Activated naive CD8-positive, alpha-beta T cell treated with anti-CD3 and anti-CD28 coated beads, Interleukin-2, amount 50 U/mL, for 24 hours (primary cell): ENCODE measurements around the gene GAL3ST1.
A peak's percentile ranks its signal among the peaks of the same experiment; 100 is the strongest.
"Not testable (repeated sequence)": the region's sequence is repeated elsewhere in the genome, so short reads cannot be mapped to it uniquely, and the experiment has no call there.

ENCODE experiments used
- ATAC-seq: fragments of 150-1000 bp; cut with Tn5 transposase; one replicate; pipeline ENCODE4 v1.10.0; 2021
- DNase-seq: peaks from one replicate; pipeline ENCODE4 v3.0.0; 2021
- H3K27ac Mint-ChIP-seq: one replicate; pipeline ENCODE4 v1.8.0; 2021; ENCODE audit warnings: mild to moderate bottlenecking, mixed read lengths
- H3K27me3 Mint-ChIP-seq: one replicate; pipeline ENCODE4 v1.8.0; 2021; ENCODE audit warnings: mixed read lengths
- H3K36me3 Mint-ChIP-seq: one replicate; pipeline ENCODE4 v1.8.0; 2021; ENCODE audit warnings: low read depth, mixed read lengths
- H3K4me1 Mint-ChIP-seq: one replicate; pipeline ENCODE4 v1.8.0; 2021; ENCODE audit warnings: mixed read lengths
- H3K4me3 Mint-ChIP-seq: one replicate; pipeline ENCODE4 v1.8.0; 2021; ENCODE audit warnings: mild to moderate bottlenecking, moderate library complexity, mixed read lengths
- H3K9me3 Mint-ChIP-seq: one replicate; pipeline ENCODE4 v1.8.0; 2021; ENCODE audit warnings: mixed read lengths

GAL3ST1 gene

GRCh38 chr22:30564045-30564760 lies 10.3 kb downstream of the GAL3ST1 start:
- no peaks in the 10 kb centered on the region for H3K36me3 Mint-ChIP-seq
- H3K27ac Mint-ChIP-seq: no peak overlapping the region
- DNase-seq (no peak), ATAC-seq (no peak)
- no peaks in the 10 kb centered on the region for H3K4me1 Mint-ChIP-seq
- H3K27me3 Mint-ChIP-seq: no peaks in the 10 kb centered on the region
- no peak overlapping the region for H3K4me3 Mint-ChIP-seq
- H3K9me3 Mint-ChIP-seq: no peaks in the 10 kb centered on the region

- Mint-ChIP-seq H3K4me1 (no peaks in the 10 kb centered on the region), H3K27me3 (no peaks in the 10 kb centered on the region), H3K27ac (no peak overlapping the region), H3K9me3 (no peaks in the 10 kb centered on the region), H3K36me3 (no peaks in the 10 kb centered on the region), H3K4me3 (no peak overlapping the region)
- DNase-seq (no peak), ATAC-seq (no peak)
Measured at GRCh38 chr22:30562366-30562765, 12.1 kb downstream of the GAL3ST1 start.

DNA sequence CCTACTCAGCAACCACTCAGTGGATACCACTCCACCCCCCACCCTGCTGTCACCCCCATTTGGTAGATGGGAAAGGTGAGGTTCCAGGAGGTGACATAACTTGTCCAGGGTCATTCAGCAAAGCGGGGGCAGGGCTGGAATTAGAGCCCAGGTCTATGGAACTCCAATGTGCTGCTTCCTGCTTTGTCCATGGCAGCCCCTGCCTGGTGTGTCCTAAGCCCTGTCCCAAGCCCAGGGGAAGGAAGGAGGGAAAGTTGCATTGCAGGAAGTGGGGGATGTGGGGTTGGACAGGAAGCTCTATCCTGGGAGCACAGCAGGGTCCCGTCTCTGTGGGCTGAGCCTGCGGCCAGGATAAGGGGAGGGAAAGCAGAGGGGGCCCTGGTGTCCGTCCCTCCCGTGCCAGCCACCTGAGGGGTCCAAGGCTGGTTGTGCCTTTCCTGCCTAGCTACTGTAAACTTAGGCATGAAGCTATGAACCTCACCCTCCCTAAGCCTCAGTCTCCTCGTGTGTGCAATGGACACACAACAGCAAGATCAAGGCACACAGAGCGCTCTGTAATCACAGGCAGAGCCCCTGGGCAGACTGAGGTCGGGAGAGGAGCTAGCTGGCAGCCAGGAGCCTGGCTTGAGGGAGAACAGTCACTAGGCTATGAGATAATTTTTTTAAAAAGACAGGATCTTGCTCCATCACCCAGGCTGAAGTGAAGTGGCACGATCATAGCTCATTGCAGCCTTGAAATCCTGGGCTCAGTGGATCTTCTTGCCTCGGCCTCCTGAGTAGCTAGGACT lies 12.9 kb downstream of the GAL3ST1 start:
- no peak for ATAC-seq

GRCh38 chr22:30560643-30561202 lies 13.7 kb downstream of the GAL3ST1 start:
- not testable (repeated sequence) for H3K27ac Mint-ChIP-seq, DNase-seq, H3K4me3 Mint-ChIP-seq, H3K36me3 Mint-ChIP-seq, H3K27me3 Mint-ChIP-seq, H3K4me1 Mint-ChIP-seq, H3K9me3 Mint-ChIP-seq
- peak; percentile 50 for ATAC-seq

More for the DNA sequence above, 12.9 kb downstream of the GAL3ST1 start:
- Mint-ChIP-seq H3K4me1 (no peaks in the 10 kb centered on the region), H3K36me3 (no peaks in the 10 kb centered on the region), H3K4me3 (no peak overlapping the region), H3K9me3 (no peaks in the 10 kb centered on the region), H3K27me3 (no peaks in the 10 kb centered on the region), H3K27ac (no peak overlapping the region)
- DNase-seq: no peak

DNA sequence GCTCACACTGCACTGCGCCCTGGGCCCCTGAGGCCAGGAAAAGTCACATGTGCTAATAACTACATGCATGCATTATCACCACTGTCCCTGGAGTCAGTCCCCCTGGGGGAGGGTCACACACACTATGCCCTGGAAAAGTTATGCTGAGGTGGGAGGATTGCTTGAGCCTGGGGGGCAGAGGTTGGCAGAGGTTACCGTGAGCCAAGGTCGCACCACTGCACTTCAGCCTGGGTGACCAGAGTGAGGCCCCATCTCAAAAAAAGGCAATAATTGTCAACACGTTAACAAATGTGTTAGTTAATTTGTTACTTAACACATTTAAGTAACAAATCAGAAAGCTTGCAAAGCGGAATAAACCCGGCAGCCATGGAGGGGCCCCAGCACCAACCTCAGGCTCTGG lies 14.6 kb downstream of the GAL3ST1 start:
- Mint-ChIP-seq H3K27ac (no peak overlapping the region), H3K36me3 (no peaks in the 10 kb centered on the region), H3K9me3 (no peaks in the 10 kb centered on the region), H3K27me3 (no peaks in the 10 kb centered on the region), H3K4me3 (no peak overlapping the region), H3K4me1 (no peaks in the 10 kb centered on the region)
- no peak for ATAC-seq
- no peak for DNase-seq

DNA sequence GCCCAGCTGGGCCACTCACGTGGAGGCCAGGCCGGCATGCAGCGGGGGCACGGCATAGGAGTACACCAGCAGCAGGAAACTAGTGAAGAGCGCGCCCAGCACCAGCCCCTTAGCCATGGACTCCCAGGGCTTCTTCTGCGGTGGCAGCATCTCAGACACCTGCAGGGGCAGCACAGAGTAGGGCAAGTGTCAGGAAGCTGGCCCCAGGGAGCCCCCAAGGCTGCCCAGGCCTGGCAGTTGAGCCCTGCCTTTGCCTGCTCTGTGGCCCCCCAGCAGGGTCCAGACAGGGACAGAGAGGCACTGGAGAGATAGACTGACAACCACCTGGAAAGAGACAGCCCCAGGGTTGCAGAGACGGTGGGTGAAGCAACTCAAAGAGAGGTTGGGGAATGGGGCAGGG lies 17.2 kb downstream of the GAL3ST1 start:
- Mint-ChIP-seq H3K4me1 (no peaks in the 10 kb centered on the region), H3K27me3 (no peaks in the 10 kb centered on the region), H3K9me3 (no peaks in the 10 kb centered on the region), H3K36me3 (no peaks in the 10 kb centered on the region), H3K27ac (no peak overlapping the region), H3K4me3 (no peak overlapping the region)
- DNase-seq: no peak
- ATAC-seq: no peak

DNA sequence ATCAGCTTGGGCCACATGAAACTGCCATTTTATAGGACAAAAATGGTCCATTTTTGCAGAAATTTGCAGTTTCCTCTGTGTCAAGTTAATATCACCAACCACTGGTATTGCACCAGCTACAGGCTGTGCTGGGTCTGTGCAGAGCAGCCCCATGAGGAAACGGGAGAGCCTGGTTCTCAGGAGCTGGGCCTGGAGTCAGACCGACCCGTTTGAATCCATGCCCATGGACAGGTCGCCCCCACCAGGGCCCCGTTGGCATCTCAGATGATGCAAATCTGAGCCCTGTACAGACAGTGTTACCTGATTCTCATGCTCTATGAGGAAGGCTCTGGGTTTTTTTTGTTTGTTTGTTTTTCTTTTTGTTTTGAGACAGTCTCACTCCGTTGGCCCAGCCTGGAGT lies 18.1 kb downstream of the GAL3ST1 start:
- H3K4me3 Mint-ChIP-seq: no peak overlapping the region
- H3K9me3 Mint-ChIP-seq: no peaks in the 10 kb centered on the region
- DNase-seq (no peak), ATAC-seq (no peak)
- no peak overlapping the region for H3K27ac Mint-ChIP-seq
- H3K36me3 Mint-ChIP-seq: no peaks in the 10 kb centered on the region
- no peaks in the 10 kb centered on the region for H3K27me3 Mint-ChIP-seq
- no peaks in the 10 kb centered on the region for H3K4me1 Mint-ChIP-seq

GRCh38 chr22:30555282-30556210 lies 18.9 kb downstream of the GAL3ST1 start:
- H3K27me3 Mint-ChIP-seq: no peaks in the 10 kb centered on the region
- DNase-seq (no peak), ATAC-seq (no peak)
- no peaks in the 10 kb centered on the region for H3K9me3 Mint-ChIP-seq
- no peak overlapping the region for H3K4me3 Mint-ChIP-seq
- H3K36me3 Mint-ChIP-seq: no peaks in the 10 kb centered on the region
- no peaks in the 10 kb centered on the region for H3K4me1 Mint-ChIP-seq
- H3K27ac Mint-ChIP-seq: no peak overlapping the region

DNA sequence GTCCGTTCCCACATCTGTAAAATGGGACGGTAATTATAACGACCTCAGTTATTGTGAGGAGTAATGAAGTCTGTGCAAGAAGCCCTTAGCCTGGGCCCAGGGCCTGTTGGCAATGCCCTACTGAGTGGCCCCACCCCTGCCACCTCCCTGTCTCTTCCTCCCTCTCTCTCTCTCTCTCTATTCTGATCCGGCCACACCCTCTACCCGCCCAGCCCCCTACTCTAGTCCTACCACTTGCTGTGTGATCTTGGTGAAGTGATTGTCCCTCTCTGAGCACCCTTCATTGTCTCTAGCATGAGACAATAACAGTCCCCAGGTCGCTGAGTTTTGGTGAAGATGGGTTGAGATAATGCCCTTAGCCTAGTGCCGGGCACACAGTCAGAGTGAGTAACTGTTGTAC lies 20.5 kb downstream of the GAL3ST1 start:
- Mint-ChIP-seq H3K9me3 (no peaks in the 10 kb centered on the region), H3K36me3 (no peaks in the 10 kb centered on the region), H3K4me1 (no peaks in the 10 kb centered on the region), H3K4me3 (no peak overlapping the region), H3K27ac (no peak overlapping the region), H3K27me3 (peaks cover 3% of the 10 kb centered on the region)
- DNase-seq: no peak
- no peak for ATAC-seq

DNA sequence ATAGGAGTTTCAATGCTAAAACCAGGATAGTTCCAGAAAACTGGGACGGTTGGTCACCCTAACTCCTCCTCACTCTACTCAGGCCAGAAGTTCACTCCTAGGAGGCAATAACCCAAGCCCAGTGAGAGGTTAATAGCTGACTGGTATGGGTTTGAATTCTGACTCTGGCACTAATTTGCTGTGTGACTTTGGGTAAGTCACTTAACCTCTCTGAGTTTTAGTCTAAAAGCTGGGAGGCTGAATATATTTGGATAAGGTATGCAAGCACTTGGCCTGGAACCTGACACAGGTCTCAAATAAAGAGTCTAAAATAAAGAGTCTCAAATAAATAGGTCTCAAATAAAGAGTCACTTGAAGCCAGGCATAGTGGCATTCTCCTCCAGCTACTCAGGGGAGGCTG lies 21.7 kb downstream of the GAL3ST1 start:
- no peak overlapping the region for H3K4me3 Mint-ChIP-seq
- no peaks in the 10 kb centered on the region for H3K36me3 Mint-ChIP-seq
- no peak for ATAC-seq
- DNase-seq: no peak
- H3K27ac Mint-ChIP-seq: no peak overlapping the region
- peaks cover 7% of the 10 kb centered on the region for H3K27me3 Mint-ChIP-seq
- no peaks in the 10 kb centered on the region for H3K4me1 Mint-ChIP-seq
- H3K9me3 Mint-ChIP-seq: no peaks in the 10 kb centered on the region

DNA sequence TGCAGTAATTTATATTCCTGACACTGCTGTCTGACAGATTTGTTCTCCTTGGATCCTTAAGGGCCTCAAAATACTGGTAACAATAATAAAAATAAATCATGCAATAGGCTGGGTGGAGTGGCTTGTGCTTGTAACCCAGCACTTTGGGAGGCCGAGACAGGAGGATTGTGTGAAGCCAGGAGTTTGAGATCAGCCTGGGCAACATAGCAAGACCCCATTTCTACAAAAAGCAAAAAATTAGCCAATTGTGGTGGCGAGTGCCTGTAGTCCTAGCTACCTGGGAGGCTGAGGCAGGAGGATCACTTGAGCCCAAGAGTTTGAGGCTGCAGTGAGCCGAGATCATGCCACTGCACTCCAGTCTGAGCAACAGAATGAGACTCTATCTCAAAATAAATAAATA lies 22.7 kb downstream of the GAL3ST1 start:
- H3K4me3 Mint-ChIP-seq, H3K27me3 Mint-ChIP-seq, ATAC-seq, H3K36me3 Mint-ChIP-seq, H3K27ac Mint-ChIP-seq, H3K9me3 Mint-ChIP-seq, DNase-seq, H3K4me1 Mint-ChIP-seq: not testable (repeated sequence)

GRCh38 chr22:30547188-30547587 lies 27.3 kb downstream of the GAL3ST1 start:
- no peak for DNase-seq
- no peak overlapping the region for H3K27ac Mint-ChIP-seq
- H3K4me3 Mint-ChIP-seq: no peak overlapping the region
- H3K36me3 Mint-ChIP-seq: no peaks in the 10 kb centered on the region
- H3K27me3 Mint-ChIP-seq: peaks cover 33% of the 10 kb centered on the region
- H3K9me3 Mint-ChIP-seq: no peaks in the 10 kb centered on the region
- no peak for ATAC-seq
- no peaks in the 10 kb centered on the region for H3K4me1 Mint-ChIP-seq

- Mint-ChIP-seq H3K4me3 (no peak within 1 kb of the TSS), H3K27me3 (peaks cover 36% of the 10 kb centered on the region), H3K36me3 (no peaks in the 10 kb centered on the region), H3K4me1 (peaks cover 1% of the 10 kb centered on the region), H3K9me3 (no peaks in the 10 kb centered on the region), H3K27ac (no peak within 1 kb of the TSS)
- no peak for ATAC-seq
- no peak for DNase-seq
Measured at GRCh38 chr22:30546616-30547015, 27.8 kb downstream of the GAL3ST1 start, which contains the start of gene SEC14L6. Gene SEC14L6 (minus strand): TSS chr22:30546741. CDS start chr22:30546682, 59 bp downstream.

- Mint-ChIP-seq H3K9me3 (no peaks in the 10 kb centered on the region), H3K27me3 (peaks cover 41% of the 10 kb centered on the region), H3K4me1 (peaks cover 1% of the 10 kb centered on the region), H3K36me3 (no peaks in the 10 kb centered on the region), H3K4me3 (no peak overlapping the region), H3K27ac (no peak overlapping the region)
- DNase-seq (no peak), ATAC-seq (no peak)
Measured at GRCh38 chr22:30542811-30543188, 31.7 kb downstream of the GAL3ST1 start.
